ENCODE data around the gene DUSP22. TPM values are rescaled to one million over a fixed set of nuclear protein-coding genes. Genes with fewer than 3 reads are reported as not detected.

DUSP22 gene
- total and polyA plus RNA-seq, 2 of the 8 experiments (the other 6 are each of a cell fraction or from before 2014, with no cell fraction given): 15.5 to 32.4 TPM

- TF ChIP-seq SIX5 (IDR thresholded peaks at IDR 0.05; ENCODE audit: low read depth, low read length): no peak
- TF ChIP-seq ASH2L (IDR thresholded peaks at IDR 0.05; ENCODE audit: low read length): no peak
- no peak for TF ChIP-seq CREB1 (IDR thresholded peaks at IDR 0.05)
- TF ChIP-seq RAD21 (IDR thresholded peaks at IDR 0.05 in 1 of 2, conservative IDR thresholded peaks at IDR 0.05 in 1 of 2; ENCODE audit: low read depth in 2 of 2, low read length in 2 of 2): no peak
- no peak for TF ChIP-seq SIN3A (conservative IDR thresholded peaks at IDR 0.05 in 1 of 2, IDR thresholded peaks at IDR 0.05 in 1 of 2; ENCODE audit: low read depth in 1 of 2, low read length in 2 of 2)
- TF ChIP-seq, protein P1, sequence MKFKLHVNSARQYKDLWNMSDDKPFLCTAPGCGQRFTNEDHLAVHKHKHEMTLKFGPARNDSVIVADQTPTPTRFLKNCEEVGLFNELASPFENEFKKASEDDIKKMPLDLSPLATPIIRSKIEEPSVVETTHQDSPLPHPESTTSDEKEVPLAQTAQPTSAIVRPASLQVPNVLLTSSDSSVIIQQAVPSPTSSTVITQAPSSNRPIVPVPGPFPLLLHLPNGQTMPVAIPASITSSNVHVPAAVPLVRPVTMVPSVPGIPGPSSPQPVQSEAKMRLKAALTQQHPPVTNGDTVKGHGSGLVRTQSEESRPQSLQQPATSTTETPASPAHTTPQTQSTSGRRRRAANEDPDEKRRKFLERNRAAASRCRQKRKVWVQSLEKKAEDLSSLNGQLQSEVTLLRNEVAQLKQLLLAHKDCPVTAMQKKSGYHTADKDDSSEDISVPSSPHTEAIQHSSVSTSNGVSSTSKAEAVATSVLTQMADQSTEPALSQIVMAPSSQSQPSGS (IDR thresholded peaks at IDR 0.05; ENCODE audit: low read length): no peak
- no peak for TF ChIP-seq EZH2 (IDR thresholded peaks at IDR 0.05; ENCODE audit: low read depth, low read length, severe bottlenecking)
- TF ChIP-seq RXRA (IDR thresholded peaks at IDR 0.05; ENCODE audit: insufficient read depth, low read depth, low read length): no peak
Observed at GRCh38 chr6:322940-323729, 30.8 kb downstream of the DUSP22 start (continued).
